ENCODE data around the gene ZMIZ1.

- TF ChIP-seq, protein P1, sequence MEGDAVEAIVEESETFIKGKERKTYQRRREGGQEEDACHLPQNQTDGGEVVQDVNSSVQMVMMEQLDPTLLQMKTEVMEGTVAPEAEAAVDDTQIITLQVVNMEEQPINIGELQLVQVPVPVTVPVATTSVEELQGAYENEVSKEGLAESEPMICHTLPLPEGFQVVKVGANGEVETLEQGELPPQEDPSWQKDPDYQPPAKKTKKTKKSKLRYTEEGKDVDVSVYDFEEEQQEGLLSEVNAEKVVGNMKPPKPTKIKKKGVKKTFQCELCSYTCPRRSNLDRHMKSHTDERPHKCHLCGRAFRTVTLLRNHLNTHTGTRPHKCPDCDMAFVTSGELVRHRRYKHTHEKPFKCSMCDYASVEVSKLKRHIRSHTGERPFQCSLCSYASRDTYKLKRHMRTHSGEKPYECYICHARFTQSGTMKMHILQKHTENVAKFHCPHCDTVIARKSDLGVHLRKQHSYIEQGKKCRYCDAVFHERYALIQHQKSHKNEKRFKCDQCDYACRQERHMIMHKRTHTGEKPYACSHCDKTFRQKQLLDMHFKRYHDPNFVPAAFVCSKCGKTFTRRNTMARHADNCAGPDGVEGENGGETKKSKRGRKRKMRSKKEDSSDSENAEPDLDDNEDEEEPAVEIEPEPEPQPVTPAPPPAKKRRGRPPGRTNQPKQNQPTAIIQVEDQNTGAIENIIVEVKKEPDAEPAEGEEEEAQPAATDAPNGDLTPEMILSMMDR (IDR thresholded peaks at IDR 0.05) = no peak
- TF ChIP-seq, protein P2, sequence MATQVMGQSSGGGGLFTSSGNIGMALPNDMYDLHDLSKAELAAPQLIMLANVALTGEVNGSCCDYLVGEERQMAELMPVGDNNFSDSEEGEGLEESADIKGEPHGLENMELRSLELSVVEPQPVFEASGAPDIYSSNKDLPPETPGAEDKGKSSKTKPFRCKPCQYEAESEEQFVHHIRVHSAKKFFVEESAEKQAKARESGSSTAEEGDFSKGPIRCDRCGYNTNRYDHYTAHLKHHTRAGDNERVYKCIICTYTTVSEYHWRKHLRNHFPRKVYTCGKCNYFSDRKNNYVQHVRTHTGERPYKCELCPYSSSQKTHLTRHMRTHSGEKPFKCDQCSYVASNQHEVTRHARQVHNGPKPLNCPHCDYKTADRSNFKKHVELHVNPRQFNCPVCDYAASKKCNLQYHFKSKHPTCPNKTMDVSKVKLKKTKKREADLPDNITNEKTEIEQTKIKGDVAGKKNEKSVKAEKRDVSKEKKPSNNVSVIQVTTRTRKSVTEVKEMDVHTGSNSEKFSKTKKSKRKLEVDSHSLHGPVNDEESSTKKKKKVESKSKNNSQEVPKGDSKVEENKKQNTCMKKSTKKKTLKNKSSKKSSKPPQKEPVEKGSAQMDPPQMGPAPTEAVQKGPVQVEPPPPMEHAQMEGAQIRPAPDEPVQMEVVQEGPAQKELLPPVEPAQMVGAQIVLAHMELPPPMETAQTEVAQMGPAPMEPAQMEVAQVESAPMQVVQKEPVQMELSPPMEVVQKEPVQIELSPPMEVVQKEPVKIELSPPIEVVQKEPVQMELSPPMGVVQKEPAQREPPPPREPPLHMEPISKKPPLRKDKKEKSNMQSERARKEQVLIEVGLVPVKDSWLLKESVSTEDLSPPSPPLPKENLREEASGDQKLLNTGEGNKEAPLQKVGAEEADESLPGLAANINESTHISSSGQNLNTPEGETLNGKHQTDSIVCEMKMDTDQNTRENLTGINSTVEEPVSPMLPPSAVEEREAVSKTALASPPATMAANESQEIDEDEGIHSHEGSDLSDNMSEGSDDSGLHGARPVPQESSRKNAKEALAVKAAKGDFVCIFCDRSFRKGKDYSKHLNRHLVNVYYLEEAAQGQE (IDR thresholded peaks at IDR 0.05; ENCODE audit: insufficient read depth in 1 of 2, low read depth in 2 of 2, low read length in 1 of 2) = no peak
- no peak for TF ChIP-seq POLR2AphosphoS5 (IDR thresholded peaks at IDR 0.05; ENCODE audit: low read depth, low read length)
- TF ChIP-seq TCF7L2 (IDR thresholded peaks at IDR 0.05; ENCODE audit: low read depth, low read length) = no peak
- no peak for TF ChIP-seq SIN3A (IDR thresholded peaks at IDR 0.05; ENCODE audit: borderline replicate concordance, insufficient read depth, low read depth, low read length)
Measured at GRCh38 chr10:79088613-79089355, 20.0 kb downstream of the ZMIZ1 start.
